GM20000 (cell line): ENCODE results near the gene GRK1.

Source experiments
- DNase-seq: peaks from one replicate; pipeline ENCODE4 v3.0.0; 2012; ENCODE audit warnings: low spot score
- CTCF ChIP-seq: IDR thresholded peaks from 2 replicates; pipeline ENCODE4 v1.5.1; 2012; ENCODE audit warnings: mild to moderate bottlenecking, control low read depth; ENCODE audit errors: extremely low read depth, missing control alignments

The GRK1 gene

DNA sequence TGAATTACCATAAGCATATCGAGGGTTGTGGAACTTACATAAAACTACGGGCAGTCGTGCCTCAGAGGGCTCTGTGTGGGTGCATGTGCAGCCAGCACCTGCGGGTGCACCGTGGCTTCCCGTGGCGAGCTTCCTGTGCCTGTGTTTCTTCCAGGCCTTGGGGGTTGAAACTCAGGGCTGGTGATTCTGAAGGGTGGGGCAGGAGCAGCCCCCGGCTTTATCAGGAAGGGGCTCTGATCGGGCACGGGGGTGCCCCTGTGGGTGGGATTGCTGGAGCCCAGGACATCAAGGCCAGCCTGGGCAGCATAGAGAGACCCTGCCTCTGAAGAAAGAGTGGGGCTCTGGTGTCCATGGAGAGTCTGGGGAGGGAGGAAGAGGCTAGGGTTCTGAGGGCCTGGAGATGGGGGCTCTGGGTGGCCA, 20.1 kb upstream of the GRK1 start:
- TF ChIP-seq CTCF: no peak

GRCh38 chr13:113647351-113648215, 19.4 kb upstream of the GRK1 start:
- no peak for DNase-seq
- TF ChIP-seq CTCF: no peak

More for the DNA sequence above, 20.1 kb upstream of the GRK1 start:
- DNase-seq: no peak

GRCh38 chr13:113648216-113648610, 18.8 kb upstream of the GRK1 start:
- no peak for TF ChIP-seq CTCF
- DNase-seq: no peak

DNA sequence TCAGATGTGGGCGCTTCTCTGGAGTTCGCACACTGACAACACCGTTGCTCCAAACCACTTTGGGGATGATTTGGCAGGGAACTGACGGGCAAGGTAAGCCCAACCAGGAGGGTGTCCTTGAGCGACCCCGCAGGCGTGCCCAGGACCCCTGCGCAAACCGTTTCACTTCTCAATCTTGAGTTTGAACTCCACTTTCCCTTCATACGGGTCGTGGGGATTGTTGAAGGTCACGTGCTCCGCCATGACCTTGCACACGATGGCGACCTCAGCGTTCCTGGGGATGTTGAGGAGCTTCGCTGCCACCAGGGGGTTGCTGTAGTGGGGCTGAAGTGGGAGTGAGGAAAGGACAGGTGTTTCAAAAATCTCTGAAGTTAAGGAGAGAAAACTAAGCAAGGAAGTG, 17.8 kb upstream of the GRK1 start:
- no peak for TF ChIP-seq CTCF
- no peak for DNase-seq

- DNase-seq: no peak
- TF ChIP-seq CTCF: no peak
Measured at GRCh38 chr13:113650275-113650674, 16.7 kb upstream of the GRK1 start.

- no peak for TF ChIP-seq CTCF
- DNase-seq: no peak
Measured at GRCh38 chr13:113650731-113651148, 16.3 kb upstream of the GRK1 start.

GRCh38 chr13:113651511-113652403, 15.3 kb upstream of the GRK1 start:
- no peak for TF ChIP-seq CTCF
- no peak for DNase-seq
